ENCODE data around the gene CPSF4L. TPM values are rescaled to one million over a fixed set of nuclear protein-coding genes. Genes with fewer than 3 reads are reported as not detected.

CPSF4L gene
- polyA plus RNA-seq, 3 donors, result not detected

- Histone ChIP-seq H3K79me2 (ENCODE audit: insufficient read depth, low read length) (peaks cover 13% of the 10 kb centered on the region), H3K36me3 (replicated peaks in 1 of 2; ENCODE audit: control insufficient read depth in 1 of 2, insufficient read depth in 2 of 2, low read length in 2 of 2) (peaks cover 33 to 75% of the 10 kb centered on the region in 2 donors), H3K4me2 (replicated peaks; ENCODE audit: extremely low read depth, low read length, poor library complexity, severe bottlenecking) (no peak overlapping the region), H3K4me1 (ENCODE audit: control insufficient read depth in 1 of 2, insufficient read depth in 2 of 2, low read length in 2 of 2) (peaks cover 3 to 10% of the 10 kb centered on the region in 2 donors), H4K20me1 (ENCODE audit: insufficient read depth, low read length) (peaks cover 31% of the 10 kb centered on the region), H3K9me3 (replicated peaks in 1 of 2; ENCODE audit: control insufficient read depth in 1 of 2, insufficient read depth in 1 of 2, low read length in 2 of 2) (no peaks in the 10 kb centered on the region), H2AFZ (ENCODE audit: insufficient read depth, low read depth, low read length, poor library complexity, severe bottlenecking) (no peak overlapping the region), H3K9ac (ENCODE audit: insufficient read depth, low read length, poor library complexity, severe bottlenecking) (no peak overlapping the region), H3K27ac (ENCODE audit: low read depth in 1 of 2, low read length in 2 of 2) (no peak overlapping the region), H3K4me3 (replicated peaks in 1 of 3; ENCODE audit: low read depth in 2 of 3, low read length in 3 of 3) (no peak overlapping the region), H3K27me3 (ENCODE audit: control insufficient read depth in 2 of 2, insufficient read depth in 2 of 2, low read length in 2 of 2) (no peaks in the 10 kb centered on the region)
- H3K9me3 Mint-ChIP-seq, result peaks cover 0 to 2% (median 0%) of the 10 kb centered on the region in 7 donors
- H3K4me1 Mint-ChIP-seq, result peaks cover 11% of the 10 kb centered on the region
- H3K36me3 Mint-ChIP-seq, result peaks cover 44 to 66% of the 10 kb centered on the region in 2 donors
- TF ChIP-seq CTCF (IDR thresholded peaks at IDR 0.05), result no peak
- DNase-seq, result no peak
- no peak overlapping the region for H3K4me3 Mint-ChIP-seq
- intact Hi-C loops (cut with micrococcal nuclease), result no loop called here
- no peaks in the 10 kb centered on the region for H3K27me3 Mint-ChIP-seq (ENCODE audit: low read depth in 3 of 3)
- no peak overlapping the region for H3K27ac Mint-ChIP-seq
These were observed 47.7 kb downstream of the CPSF4L start for GRCh38 chr17:73214008-73214407.

GRCh38 chr17:73211745-73212144 lies 49.9 kb downstream of the CPSF4L start:
- Histone ChIP-seq H3K4me3 (replicated peaks in 1 of 3; ENCODE audit: low read depth in 2 of 3, low read length in 3 of 3) (no peak overlapping the region), H3K79me2 (ENCODE audit: insufficient read depth, low read length) (peaks cover 13% of the 10 kb centered on the region), H3K27ac (ENCODE audit: low read depth in 1 of 2, low read length in 2 of 2) (no peak overlapping the region), H3K4me1 (ENCODE audit: control insufficient read depth in 1 of 2, insufficient read depth in 2 of 2, low read length in 2 of 2) (peaks cover 3 to 10% of the 10 kb centered on the region in 2 donors), H3K9me3 (replicated peaks in 1 of 2; ENCODE audit: control insufficient read depth in 1 of 2, insufficient read depth in 1 of 2, low read length in 2 of 2) (no peaks in the 10 kb centered on the region), H3K9ac (ENCODE audit: insufficient read depth, low read length, poor library complexity, severe bottlenecking) (no peak overlapping the region), H3K4me2 (replicated peaks; ENCODE audit: extremely low read depth, low read length, poor library complexity, severe bottlenecking) (no peak overlapping the region), H2AFZ (ENCODE audit: insufficient read depth, low read depth, low read length, poor library complexity, severe bottlenecking) (no peak overlapping the region), H4K20me1 (ENCODE audit: insufficient read depth, low read length) (peaks cover 37% of the 10 kb centered on the region), H3K27me3 (ENCODE audit: control insufficient read depth in 2 of 2, insufficient read depth in 2 of 2, low read length in 2 of 2) (no peaks in the 10 kb centered on the region), H3K36me3 (replicated peaks in 1 of 2; ENCODE audit: control insufficient read depth in 1 of 2, insufficient read depth in 2 of 2, low read length in 2 of 2) (peaks cover 46 to 83% of the 10 kb centered on the region in 2 donors)
- H3K36me3 Mint-ChIP-seq, result peaks cover 59 to 70% of the 10 kb centered on the region in 2 donors
- H3K4me3 Mint-ChIP-seq, result peak overlapping the region in 1 of 2 donors; percentile 63
- peaks cover 11% of the 10 kb centered on the region for H3K4me1 Mint-ChIP-seq
- peak overlapping the region in 2 of 7 donors; percentile 75 to 84 for H3K27ac Mint-ChIP-seq
- H3K27me3 Mint-ChIP-seq (ENCODE audit: low read depth in 3 of 3), result peaks cover 0 to 2% (median 0%) of the 10 kb centered on the region in 3 donors
- intact Hi-C loops (cut with micrococcal nuclease), result no loop called here
- peak in 1 of 3 donors; percentile 18 for DNase-seq
- no CpG with 5 or more reads among the region's 13 CpGs for WGBS (ENCODE audit: insufficient coverage)
- no peak for TF ChIP-seq CTCF (IDR thresholded peaks at IDR 0.05)
- peaks cover 0 to 2% (median 0%) of the 10 kb centered on the region in 7 donors for H3K9me3 Mint-ChIP-seq

Measured in CD14-positive monocyte (primary cell).